Epithelial cell of proximal tubule (primary cell): ENCODE results near the gene SPG7. TPM values are rescaled to one million over a fixed set of nuclear protein-coding genes. Genes with fewer than 3 reads are reported as not detected.

Source experiments
- DNase-seq: peaks from one replicate; pipeline ENCODE4 v3.0.0-alpha.2; 2011; ENCODE audit warnings: low read depth
- H3K4me3 ChIP-seq: 2 replicates; pipeline ENCODE4 v1.5.1; 2011; ENCODE audit warnings: low read depth, mild to moderate bottlenecking, low read length
- total RNA-seq: library from RNA; depleted of rRNA; stranded (reverse); fragments of >200 nt; gene quantifications from 2 replicates; pipeline ENCODE4 v1.2.3, GENCODE V29; 2015
- TF ChIP-seq, protein P1 (sequence below): conservative IDR thresholded peaks from 2 replicates; pipeline ENCODE4 v1.5.1; 2012; ENCODE audit warnings: low read depth, mild to moderate bottlenecking, low read length

Gene SPG7
- total RNA-seq, 1 donor from 2014 or later = 66.7 TPM

DNA sequence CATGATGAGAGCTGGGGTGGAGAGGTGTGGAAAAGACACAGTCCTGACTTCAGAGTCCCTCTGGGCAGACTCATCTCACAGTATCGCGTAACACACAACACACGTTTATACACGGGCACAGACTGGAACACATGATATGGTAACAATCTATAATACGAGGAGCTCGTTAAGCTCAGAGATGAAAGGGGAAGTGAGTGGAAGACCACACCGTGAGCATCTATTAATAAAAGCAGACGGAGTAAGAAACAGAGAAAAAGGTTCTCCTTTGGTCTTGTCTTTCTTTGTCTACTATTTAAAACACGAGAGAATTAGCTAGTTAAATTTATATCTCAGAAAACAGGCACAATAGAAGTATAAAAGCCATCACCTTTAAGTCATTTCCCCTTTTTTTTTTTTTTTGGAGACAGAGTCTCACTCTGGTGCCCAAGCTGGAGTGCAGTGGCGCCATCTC lies 31.4 kb upstream of the SPG7 start:
- no peak overlapping the region for H3K4me3 ChIP-seq
- DNase-seq = no peak
- TF ChIP-seq, protein P1, sequence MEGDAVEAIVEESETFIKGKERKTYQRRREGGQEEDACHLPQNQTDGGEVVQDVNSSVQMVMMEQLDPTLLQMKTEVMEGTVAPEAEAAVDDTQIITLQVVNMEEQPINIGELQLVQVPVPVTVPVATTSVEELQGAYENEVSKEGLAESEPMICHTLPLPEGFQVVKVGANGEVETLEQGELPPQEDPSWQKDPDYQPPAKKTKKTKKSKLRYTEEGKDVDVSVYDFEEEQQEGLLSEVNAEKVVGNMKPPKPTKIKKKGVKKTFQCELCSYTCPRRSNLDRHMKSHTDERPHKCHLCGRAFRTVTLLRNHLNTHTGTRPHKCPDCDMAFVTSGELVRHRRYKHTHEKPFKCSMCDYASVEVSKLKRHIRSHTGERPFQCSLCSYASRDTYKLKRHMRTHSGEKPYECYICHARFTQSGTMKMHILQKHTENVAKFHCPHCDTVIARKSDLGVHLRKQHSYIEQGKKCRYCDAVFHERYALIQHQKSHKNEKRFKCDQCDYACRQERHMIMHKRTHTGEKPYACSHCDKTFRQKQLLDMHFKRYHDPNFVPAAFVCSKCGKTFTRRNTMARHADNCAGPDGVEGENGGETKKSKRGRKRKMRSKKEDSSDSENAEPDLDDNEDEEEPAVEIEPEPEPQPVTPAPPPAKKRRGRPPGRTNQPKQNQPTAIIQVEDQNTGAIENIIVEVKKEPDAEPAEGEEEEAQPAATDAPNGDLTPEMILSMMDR = no peak

DNA sequence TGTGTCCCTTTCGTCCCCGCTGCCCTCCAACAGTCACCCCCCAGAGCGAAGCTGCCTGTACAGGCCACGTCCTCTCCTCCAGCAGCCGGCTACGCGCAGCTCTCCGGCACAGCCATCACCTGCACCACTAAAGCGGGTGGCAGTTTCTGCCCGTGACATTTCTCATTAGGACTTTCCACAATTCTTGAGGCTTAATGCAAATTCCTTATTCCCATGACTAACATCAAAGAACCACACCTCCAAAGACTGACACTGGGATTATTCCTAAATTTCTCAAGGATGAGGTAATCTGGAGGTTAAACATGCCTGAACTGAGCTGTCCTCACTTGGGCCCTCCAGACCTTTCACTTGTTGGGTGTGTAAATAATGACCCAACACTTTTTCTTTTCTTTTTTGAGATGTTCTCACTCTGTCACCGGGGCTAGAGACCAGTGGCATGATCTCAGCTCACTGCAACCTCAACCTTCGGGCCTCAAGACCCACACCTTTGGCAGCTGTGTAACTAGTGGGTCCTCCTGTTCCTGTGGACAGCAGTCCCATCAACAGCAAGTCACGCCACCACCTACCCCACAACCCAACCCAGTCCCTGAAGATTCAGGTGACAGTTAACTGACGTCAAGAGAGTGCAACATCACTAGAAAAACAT lies 29.5 kb upstream of the SPG7 start:
- H3K4me3 ChIP-seq = no peak overlapping the region
- TF ChIP-seq, protein P1 = no peak
- DNase-seq = no peak

DNA sequence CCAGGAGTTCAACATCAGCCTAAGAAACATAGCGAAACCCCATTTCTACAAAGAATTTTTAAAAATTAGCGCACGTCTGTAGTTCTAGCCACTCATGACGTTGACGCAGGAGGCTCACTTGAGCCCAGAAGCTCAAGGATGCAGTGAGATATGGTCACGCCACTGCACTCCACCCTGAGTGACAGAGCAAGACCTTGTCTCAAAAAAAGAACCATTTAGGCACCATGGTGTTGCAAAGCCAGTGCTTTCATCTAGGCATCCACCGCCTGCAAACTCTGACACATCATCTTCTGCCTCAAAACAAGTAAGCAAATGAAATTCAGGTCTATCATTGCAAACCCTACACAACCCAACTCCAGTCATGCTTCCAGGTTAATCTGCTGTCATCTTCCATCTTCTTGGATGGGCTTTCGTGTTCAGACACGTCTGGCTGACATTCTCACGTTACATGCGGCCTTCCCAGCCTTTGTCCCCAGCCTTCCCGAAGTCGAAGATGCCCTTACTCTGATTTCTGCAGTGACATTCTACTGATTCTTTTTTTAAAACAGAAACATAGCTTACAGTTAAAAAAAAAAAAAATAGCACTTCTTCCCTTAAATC lies 26.7 kb upstream of the SPG7 start:
- DNase-seq = no peak
- H3K4me3 ChIP-seq = no peak overlapping the region
- TF ChIP-seq, protein P1 = no peak

DNA sequence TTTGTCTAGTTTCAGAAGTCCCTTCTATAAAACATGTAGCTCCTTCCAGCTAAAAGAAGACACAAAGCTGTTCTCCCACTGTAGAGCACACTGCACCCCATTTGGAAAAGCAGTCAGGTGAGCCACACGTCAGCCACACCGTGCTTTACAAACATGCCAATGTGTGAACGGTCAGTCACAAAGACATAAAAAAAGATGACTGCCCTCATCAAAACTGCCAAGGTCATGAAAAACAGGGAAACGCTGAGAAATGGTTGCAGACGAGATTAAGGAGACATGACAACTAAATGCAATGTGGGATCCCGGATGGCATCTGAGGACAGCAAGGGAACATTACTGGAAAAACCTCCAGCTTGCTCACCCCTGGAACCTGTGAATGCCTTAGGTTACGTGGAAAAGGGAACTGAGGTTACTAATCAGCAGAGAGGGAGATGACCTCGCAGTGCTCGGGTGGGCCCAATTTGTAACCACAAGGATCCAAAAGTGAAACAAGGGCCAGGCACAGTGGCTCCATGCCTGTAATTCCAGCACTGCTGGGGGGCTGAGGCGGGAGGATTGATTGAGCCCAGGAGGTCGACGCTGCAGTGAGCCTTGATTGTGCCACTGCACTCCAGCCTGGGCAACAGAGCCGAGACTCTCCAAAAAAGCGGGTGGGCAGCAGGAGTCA lies 25.9 kb upstream of the SPG7 start:
- DNase-seq = no peak
- H3K4me3 ChIP-seq = no peak overlapping the region
- TF ChIP-seq, protein P1 = no peak

DNA sequence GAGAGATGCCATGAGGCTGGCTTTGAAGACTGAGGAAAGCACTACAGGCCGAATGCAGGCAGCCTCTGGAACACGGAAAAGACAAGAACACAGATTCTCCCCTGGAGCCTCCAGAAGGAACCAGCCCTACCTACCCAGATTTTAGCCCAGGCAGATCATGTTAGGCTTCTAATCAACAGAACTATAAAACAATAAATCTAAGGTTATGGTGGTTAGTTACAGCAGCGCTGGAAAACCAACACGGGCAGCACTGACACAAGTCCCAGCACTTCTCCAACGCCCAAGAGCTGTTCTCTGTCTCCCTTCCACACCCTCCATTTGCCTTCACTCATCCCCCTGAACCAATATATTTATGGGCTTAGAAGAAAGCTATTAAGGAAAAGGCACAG lies 25.4 kb upstream of the SPG7 start:
- no peak overlapping the region for H3K4me3 ChIP-seq
- no peak for DNase-seq
- TF ChIP-seq, protein P1 = no peak

DNA sequence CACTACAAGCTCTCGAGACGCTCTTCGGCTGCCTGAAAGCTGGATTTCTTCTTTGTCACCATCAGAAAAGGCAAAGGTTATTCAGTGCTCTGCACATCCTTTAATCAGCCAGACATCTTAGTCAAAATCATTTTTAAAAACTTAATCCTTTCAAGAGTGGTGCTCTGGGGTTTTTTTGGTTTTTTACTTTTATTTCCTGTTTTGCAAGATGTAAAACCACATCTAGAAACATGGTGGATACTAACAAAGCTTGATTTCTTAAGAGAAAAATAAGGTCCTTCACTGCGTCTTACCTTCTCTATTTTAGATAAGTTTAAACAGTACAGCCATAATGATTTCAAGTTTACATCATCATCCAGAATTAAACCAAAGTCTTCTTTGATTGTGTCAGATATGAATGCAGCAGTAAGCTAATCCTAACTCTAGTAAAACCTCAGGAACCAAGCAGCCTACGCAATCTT lies 24.1 kb upstream of the SPG7 start:
- TF ChIP-seq, protein P1 = no peak
- DNase-seq = no peak

More for the DNA sequence above, 24.1 kb upstream of the SPG7 start:
- no peak overlapping the region for H3K4me3 ChIP-seq
